GM18907 (cell line): ENCODE measurements around the gene SNX32.
A peak's percentile ranks its signal among the peaks of the same experiment; 100 is the strongest.

ENCODE experiments used
- ATAC-seq: cut with Tn5 transposase; IDR thresholded peaks from one replicate; pipeline ENCODE4 v1.9.1; 2021; ENCODE audit warnings: mild to moderate bottlenecking, moderate library complexity; ENCODE audit not compliant: unreplicated experiment

Gene SNX32

DNA sequence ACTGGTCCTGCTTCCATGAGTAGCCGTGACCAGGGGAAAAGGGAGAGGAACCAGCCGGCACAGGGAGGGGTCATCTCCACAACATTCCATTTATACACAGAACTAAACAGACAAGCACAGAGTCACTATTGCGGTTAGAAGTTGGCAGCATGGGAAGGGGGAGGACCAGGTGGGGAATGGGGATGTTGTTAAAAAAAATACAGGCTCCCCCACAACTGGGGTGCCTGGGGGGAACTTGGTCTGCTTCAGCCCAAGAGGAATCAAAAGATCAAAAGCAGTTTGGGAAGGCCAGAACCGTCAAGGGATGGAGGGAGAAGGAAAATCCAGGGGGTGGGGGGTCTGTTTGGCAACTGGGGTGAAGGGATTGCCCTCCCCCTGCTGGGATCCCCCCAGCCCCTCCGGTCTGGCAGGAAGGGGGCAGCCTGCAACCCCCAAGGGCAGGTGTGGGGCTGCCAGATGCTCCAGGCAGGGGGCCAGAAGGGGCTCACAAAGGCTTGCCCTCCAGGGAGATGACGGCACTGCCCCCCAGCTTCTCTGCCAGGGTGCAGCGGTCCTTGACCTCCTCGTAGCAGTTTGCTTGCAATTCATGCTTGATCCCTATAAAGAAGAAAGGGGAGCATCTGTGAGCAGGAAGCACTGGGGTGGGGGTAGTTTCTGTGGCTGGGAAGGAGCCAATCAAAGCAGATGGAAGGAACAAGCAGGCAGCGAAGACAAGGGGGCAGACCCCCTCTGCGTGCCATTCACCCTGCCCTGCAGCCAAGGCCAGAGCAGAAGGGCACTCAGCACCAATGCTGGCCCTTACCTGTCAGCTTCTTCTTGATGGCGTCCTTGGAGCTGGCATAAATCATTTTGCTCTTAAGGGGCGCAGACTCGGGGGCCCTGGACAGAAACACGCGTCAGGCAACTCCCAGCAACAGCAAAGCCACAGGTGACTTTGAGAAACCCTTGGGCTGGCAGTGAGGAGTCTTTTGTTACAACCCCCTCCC, 21.4 kb downstream of the SNX32 start:
- no peak for ATAC-seq

DNA sequence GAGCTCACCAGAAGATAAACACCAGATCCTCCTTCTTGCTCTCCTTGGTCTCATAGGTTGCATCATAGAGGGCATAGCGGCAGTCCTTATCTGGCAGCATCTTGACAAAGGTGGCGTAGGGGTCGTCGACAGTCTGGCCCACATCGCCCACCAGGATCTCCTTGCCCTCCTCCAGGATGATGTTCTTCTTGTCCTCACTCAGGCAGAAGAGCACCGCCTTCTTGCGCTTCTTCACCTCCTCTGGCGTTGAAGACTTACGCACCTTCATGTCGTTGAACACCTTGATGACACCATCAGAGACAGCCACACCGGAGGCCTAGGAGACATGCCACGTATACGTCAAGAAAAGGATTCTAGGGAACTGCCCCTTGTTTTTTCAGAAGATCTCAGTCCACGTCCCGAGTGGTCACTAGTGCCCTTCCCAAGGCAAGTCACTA, 22.2 kb downstream of the SNX32 start:
- ATAC-seq, result no peak

DNA sequence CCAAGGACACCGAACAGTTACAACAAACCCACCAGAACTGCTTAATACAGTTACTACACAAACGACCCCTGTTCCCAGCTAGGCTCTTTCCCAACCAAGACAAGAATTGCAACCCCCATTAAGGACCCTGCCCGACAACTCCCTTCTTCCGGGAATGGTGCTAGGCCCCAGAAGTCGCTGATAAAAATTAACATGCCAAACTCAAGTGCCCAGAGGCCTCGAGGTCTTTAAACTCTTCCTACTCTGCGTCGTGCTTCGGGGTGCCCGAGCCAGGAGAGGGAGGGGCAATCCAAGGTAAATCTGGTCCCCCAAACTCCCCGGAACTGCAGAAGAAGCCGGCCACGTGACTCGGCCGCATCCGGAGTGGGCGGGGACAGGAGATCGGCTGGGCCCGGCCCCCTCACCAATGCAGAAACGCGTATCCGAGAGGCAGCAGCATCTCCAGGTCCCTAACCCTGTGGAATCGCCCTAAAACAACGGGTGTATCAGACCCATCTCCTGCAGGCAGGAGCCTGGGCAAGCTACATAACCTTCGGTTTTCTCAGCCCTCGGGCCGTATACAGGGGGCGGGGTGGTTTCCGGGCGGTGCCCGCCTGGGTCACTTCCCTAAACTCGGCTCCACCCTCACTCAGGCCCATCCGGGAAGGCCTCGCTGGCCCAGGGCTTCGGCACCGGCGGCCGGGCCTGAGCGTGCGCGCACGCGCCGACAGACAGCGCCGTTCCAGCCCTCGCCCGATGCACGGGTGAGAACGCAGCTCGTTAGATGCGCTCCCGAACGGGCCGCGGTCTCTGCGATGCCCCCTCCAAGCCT, 23.1 kb downstream of the SNX32 start:
- peak; percentile 29 for ATAC-seq

DNA sequence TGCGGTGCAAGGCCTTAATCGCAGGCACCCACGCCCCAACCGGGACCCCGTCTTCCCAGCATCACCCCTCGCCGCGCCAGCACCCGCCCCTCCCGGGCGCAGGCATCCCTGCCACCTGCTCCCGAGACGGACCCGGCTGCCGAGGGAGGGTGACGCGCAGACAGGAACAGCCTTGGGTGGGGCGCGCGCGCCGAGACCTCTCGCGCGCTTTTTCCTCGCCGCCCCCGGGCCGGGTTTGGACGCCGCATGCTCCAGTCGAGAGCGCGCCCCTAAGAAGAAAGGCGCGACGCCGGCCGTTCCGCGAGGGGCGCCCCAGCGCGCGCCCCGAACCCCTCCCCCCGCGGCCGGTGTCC, 23.7 kb downstream of the SNX32 start:
- ATAC-seq, result peak; percentile 7

DNA sequence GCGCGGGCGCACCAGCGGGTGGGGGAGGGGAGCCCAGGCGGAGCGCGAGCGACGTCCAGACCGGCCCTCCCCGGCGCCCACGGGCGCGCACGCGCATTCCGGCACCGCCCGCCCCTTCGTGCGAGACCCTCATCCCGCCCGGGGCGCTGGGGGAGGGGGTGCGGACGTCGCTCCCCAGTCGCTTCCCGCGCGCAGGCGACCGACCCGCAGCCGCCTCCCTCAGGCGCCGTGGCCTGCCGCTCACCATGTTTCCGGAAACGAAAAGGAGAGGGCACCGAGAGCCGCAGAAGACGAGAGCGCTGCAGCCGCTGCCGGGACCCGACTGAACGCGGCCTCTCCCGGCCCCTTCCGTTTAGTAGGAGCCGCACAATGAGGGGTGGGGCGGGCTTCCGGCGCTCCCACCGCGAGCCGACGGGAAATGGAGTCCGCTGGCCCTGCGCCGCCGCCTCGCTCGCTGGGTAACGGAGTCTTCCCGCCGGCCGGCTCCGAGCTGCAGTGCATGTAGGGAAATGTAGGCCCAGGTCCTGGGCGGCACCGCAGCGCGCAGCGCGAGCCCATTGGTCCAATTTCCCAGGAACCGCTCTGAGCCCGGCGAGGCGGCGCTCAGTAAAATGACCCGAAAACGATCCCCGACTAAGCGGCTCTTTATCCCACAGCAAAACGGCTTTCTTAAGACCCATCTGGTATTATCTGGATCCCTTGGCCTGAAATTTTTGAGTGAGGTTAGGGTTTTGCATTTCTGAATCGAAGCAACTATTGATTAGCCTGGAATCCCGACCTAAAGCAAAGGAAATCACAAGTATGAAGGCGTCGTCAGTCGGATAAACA, 24.3 kb downstream of the SNX32 start, which contains the start of gene CFL1:
TSS of gene CFL1 (minus strand) at position 328 of the 828 bp plus-strand sequence. CDS start at position 247, 81 bp downstream.
- ATAC-seq, result peak; percentile 48

DNA sequence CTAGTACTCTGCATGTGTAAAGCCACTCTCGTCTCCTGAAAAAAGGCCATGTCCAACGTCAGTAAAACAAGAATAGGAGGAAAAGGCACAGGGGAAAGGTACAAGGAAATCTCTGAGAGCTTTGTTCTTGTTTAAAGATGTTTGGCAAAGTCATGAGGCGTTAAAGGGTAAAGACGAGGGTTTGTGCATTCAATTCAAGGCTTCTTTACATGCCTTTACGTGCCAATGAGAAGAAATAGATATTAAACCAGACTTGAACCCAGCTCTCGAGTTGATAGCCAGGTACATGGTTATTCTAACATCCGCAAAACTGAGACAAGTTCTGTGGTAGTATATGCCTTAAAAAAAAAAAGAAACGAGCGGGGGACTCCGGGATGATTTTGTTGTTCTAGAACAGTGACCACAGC, 24.9 kb downstream of the SNX32 start:
- no peak for ATAC-seq

DNA sequence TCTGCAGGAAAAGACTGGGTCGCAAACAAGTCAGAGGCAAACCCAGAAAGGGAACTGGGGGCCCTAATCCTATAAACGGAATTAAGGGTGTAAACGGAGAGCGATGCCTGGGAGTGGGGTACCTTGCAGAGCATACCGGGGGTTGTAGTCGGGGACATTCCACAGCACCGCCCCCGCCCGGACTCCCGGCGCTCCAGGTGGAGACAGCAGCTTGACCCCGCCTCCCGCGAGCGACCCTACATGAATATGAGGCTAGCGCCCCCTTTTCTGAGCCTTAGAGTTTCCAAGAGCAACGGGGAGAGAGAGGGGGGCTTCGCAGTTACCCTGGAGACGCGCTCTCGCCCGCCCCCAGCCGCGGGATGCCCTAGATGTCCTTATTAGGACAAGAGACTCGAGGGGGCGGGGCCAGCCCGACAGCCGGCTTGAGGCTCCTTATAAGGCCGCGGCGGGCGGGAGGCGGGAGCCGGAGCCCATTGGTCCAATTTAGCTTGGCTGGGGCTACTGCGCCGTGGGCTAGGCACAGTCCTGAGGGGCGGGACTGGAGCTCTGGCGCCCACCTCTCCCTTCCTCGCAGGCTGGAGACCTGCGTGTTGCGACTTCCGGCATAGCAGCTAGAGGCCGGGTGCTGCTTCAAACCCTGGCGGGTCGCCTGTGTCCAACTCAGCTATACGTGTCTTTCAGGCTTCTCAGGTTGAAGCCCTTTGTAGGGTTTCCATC, 25.5 kb downstream of the SNX32 start:
- peak; percentile 58 for ATAC-seq

DNA sequence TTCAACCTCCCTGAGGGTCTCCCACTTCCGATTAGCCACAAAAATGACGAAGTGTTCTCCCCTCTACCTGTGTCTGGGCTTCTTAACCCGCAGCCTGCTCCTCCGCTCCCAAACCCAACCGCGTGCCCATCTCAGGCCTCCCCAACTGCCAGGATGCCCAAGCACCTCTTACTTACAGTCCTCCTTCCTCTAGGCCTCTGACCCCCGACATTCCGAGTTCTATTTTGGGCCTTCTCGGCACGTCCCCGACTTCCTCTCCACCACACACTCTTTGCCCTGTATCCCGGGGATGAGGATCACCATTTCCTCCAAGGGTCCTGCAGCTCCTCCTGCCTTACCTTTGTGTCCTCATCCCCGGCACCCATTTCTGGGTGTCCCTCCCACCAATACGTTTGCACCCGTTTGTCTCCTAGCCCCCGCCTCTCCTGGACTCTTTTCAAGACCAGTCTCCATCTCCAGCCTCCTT, 26.1 kb downstream of the SNX32 start:
- no peak for ATAC-seq

DNA sequence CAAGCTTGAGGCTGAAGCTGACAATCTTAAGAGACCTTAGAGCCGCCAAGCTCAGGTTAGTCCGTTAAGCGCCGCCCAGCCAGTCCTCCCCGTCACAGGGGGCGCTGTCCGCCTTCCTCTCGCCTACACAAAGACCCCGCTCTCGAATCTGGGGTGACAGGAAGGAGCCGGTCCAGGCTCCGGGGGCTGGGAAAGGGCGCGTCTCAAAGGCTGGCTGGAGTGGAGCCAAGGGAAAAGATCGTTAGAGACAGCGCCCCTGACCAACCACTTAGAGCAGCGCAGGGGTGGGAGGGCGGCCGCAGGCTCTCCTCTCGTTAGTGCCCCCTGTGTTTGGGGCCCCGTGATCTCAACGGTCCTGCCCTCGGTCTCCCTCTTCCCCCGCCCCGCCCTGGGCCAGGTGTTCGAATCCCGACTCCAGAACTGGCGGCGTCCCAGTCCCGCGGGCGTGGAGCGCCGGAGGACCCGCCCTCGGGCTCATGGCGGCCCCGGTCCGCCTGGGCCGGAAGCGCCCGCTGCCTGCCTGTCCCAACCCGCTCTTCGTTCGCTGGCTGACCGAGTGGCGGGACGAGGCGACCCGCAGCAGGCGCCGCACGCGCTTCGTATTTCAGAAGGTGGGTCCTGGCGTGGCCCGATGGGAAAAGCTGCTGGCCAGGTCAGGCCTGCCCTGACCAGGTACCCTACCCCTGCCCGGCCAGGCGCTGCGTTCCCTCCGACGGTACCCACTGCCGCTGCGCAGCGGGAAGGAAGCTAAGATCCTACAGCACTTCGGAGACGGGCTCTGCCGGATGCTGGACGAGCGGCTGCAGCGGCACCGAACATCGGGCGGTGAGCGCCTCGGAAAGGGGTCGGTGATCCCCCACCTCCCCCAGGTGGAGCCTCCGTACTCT, 26.8 kb downstream of the SNX32 start, which contains the start of gene MUS81:
TSS of gene MUS81 (plus strand) at position 156 of the 887 bp plus-strand sequence. CDS start at position 477, 321 bp downstream.
- peak; percentile 34 for ATAC-seq

DNA sequence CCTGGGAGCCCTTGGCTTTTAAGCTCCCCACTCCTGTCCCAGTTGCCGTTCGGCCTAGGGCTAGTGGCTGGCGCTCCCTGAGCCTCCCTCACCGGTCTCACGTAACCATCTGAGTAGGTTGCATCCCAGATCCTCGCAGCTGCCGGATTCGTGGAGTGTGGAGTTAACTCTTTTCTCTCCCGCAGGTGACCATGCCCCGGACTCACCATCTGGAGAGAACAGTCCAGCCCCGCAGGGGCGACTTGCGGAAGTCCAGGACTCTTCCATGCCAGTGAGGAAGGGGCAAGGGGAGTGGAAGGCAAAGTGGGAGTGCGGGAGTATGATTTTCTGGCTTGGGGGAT, 27.4 kb downstream of the SNX32 start:
- no peak for ATAC-seq

DNA sequence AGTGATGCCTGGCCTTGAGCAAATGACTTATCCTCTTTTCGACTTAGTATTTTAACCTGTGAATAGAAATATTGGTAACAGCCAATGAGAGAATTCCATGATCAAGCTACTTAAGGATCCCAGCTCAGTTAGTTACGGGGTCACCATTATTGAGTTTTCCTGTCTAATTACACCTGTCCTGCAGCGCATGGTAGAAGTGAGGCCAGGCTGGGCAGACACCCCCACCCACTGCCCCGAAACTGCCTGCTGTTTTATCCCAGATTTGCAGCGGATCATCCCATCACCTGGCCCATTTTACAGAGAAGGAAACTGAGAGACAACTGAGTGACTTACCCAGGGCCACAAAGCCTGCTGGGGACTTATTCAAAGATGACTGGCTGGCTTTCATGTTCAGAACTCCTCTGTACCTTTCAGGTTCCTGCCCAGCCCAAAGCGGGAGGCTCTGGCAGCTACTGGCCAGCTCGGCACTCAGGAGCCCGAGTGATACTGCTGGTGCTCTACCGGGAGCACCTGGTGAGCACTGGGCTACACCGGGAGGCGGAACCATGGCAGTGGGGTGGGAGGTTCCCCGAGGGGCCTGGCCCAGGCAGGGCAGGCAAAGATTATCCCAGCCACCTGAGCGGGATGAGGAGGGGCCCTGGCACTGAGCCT, 27.9 kb downstream of the SNX32 start:
- ATAC-seq, result no peak

DNA sequence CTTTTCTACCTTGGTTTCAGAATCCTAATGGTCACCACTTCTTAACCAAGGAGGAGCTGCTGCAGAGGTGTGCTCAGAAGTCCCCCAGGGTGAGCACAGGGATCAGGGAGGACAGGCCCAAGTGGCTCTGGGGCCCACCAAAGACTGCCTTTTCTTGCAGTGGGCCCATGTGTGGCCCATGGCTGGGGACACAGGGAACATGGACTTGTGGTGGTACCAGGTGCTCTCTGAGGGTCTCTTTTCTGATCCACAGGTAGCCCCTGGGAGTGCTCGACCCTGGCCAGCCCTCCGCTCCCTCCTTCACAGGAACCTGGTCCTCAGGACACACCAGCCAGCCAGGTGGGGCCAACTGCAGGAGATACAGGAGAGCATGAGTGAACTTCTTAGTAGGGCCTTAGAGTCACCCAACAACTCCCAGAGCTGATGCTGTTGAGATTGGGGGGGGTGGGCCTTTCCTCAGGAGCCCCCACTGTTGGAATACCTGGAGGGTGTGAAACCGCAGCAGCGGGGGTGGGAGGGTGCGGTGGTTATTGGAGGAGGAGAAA, 28.5 kb downstream of the SNX32 start:
- no peak for ATAC-seq

DNA sequence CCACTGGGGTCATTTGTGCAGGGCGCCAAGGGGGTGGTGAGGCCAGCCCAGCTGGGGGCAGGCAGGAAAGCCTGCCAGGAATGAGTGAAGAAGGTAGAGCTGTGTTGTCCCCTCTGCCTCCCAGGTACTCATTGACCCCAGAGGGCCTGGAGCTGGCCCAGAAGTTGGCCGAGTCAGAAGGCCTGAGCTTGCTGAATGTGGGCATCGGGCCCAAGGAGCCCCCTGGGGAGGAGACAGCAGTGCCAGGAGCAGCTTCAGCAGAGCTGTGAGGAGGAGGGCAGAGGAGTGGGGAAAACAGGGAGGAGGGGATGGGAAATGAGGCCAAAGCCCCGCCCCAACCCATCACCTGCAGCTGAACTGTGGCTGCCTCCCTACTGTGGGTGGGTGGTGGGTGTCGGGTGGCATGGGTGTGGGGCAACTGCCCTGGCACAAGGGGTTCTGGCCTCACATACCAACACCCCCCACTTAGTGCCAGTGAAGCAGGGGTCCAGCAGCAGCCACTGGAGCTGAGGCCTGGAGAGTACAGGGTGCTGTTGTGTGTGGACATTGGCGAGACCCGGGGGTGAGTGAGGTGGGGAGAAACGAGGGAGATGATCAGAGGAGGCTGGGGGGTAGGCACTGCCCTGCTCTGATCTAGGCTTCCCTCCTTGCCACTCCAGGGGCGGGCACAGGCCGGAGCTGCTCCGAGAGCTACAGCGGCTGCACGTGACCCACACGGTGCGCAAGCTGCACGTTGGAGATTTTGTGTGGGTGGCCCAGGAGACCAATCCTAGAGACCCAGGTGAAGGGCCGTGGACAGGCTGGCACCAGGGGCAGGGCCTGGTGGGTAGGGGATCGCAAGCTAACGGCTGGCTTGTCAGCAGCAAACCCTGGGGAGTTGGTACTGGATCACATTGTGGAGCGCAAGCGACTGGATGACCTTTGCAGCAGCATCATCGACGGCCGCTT, 29.5 kb downstream of the SNX32 start:
- ATAC-seq, result no peak

DNA sequence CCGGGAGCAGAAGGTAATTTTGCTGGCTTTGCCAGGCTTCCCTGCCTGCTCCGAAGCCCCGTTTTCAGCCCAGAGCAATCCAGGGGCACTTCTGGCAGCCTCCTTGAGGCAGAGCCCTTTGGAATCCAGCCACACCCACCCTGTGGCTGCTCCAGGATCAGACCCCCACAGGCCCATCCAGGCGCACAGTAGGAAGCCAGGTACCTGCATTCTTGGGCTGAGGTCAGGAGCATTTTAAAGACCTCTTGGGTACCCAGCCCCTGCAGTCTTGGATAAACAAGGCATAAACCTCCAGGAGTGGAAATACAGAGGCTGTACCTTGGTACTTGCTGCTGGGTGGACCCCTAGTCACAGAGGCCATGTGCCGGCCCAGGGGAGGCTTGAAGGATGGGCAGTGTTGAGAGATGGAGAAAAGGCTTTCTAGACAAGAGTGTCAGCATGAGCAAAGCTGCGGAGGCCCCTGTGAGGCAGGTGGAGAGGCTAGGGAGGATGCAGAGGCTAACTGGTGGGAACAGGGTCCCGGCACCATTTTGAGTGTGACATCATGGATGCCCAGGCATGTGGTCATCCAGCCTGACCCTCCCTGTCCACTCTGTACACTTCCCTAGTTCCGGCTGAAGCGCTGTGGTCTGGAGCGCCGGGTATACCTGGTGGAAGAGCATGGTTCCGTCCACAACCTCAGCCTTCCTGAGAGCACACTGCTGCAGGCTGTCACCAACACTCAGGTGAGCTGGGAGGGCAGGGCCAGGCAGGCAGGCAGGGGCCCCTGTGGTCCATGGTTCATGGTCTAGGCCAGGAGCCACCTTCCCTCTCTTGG, 30.3 kb downstream of the SNX32 start:
- ATAC-seq, result no peak

DNA sequence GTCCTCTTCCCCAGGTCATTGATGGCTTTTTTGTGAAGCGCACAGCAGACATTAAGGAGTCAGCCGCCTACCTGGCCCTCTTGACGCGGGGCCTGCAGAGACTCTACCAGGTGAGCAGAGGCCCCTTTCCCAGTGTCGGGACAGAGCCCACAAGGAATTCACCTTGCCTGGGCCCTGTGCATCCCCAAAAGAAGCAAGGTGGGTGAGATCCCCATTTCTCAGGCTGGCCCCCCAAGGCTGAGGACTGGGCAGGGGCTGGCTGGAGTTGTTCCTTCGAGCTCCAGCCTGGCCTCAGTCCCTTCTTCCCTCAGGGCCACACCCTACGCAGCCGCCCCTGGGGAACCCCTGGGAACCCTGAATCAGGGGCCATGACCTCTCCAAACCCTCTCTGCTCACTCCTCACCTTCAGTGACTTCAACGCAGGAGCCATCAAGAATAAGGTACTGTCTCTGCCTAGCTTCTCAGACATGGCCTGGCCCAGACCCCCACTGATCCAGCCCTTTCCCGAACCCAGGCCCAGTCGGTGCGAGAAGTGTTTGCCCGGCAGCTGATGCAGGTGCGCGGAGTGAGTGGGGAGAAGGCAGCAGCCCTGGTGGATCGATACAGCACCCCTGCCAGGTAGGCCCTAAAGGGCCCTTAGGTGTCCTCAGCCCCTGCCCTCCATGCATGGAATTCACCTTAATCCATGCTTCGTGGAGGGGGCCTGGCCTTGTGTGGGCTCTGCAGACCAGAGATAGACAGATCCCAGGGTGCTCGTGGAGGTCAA, 31.1 kb downstream of the SNX32 start:
- ATAC-seq, result no peak
